Neutrophil (primary cell): ENCODE results near the gene KCNJ16.

ENCODE experiments used
- H3K27ac ChIP-seq: fragments of 200-600 bp; sonication (generic); 2 replicates; pipeline ENCODE4 v1.5.1; 2016; ENCODE audit warnings: mild to moderate bottlenecking, moderate library complexity
- H3K27me3 ChIP-seq: fragments of 200-600 bp; sonication (generic); 2 replicates; pipeline ENCODE4 v1.6.0; 2016; ENCODE audit warnings: mild to moderate bottlenecking
- H3K36me3 ChIP-seq: fragments of 200-600 bp; sonication (generic); 2 replicates; pipeline ENCODE4 v1.5.1; 2017
- H3K4me1 ChIP-seq, 2 experiments: fragments of 200-600 bp in 1 of 2; sonication (generic) in 1 of 2; 1 replicate in 1 of 2; 2 replicates in 1 of 2; pipeline versions ENCODE4 v1.5.1 to v1.6.1; 2013 to 2016; ENCODE audit warnings: low read depth in 1 of 2, low read length in 1 of 2, mild to moderate bottlenecking in 1 of 2, moderate library complexity in 1 of 2; ENCODE audit not compliant: control insufficient read depth in 1 of 2, insufficient read depth in 1 of 2
- H3K4me3 ChIP-seq, 2 experiments: fragments of 200-600 bp in 1 of 2; sonication (generic) in 1 of 2; 1 replicate in 1 of 2; 2 replicates in 1 of 2; pipeline ENCODE4 v1.5.1; 2013 to 2016; ENCODE audit warnings: low read depth in 1 of 2, low read length in 1 of 2, mild to moderate bottlenecking in 1 of 2, moderate library complexity in 1 of 2
- H3K9me3 ChIP-seq: fragments of 200-600 bp; sonication (generic); 2 replicates; pipeline ENCODE4 v1.5.1; 2016
- CTCF ChIP-seq: fragments of 200-600 bp; sonication (generic); IDR thresholded peaks from 2 replicates; pipeline ENCODE4 v1.5.1; 2016; ENCODE audit warnings: antibody characterized with exemption

Gene KCNJ16

GRCh38 chr17:70047619-70048419 lies 27.2 kb upstream of the KCNJ16 start:
- H3K27me3 ChIP-seq: no peaks in the 10 kb centered on the region
- no peak for TF ChIP-seq CTCF
- no peak overlapping the region for H3K27ac ChIP-seq
- H3K9me3 ChIP-seq: no peaks in the 10 kb centered on the region
- H3K4me3 ChIP-seq: no peak overlapping the region
- no peaks in the 10 kb centered on the region for H3K36me3 ChIP-seq
- H3K4me1 ChIP-seq: no peaks in the 10 kb centered on the region

- Histone ChIP-seq H3K9me3 (no peaks in the 10 kb centered on the region), H3K36me3 (no peaks in the 10 kb centered on the region), H3K27me3 (no peaks in the 10 kb centered on the region), H3K27ac (no peak overlapping the region), H3K4me1 (no peaks in the 10 kb centered on the region), H3K4me3 (no peak overlapping the region)
- TF ChIP-seq CTCF: no peak
These were observed 25.0 kb upstream of the KCNJ16 start for GRCh38 chr17:70049801-70050591.

GRCh38 chr17:70050931-70051330 lies 24.1 kb upstream of the KCNJ16 start:
- Histone ChIP-seq H3K36me3 (no peaks in the 10 kb centered on the region), H3K4me3 (no peak overlapping the region), H3K4me1 (no peaks in the 10 kb centered on the region), H3K27ac (no peak overlapping the region), H3K9me3 (no peaks in the 10 kb centered on the region), H3K27me3 (no peaks in the 10 kb centered on the region)
- TF ChIP-seq CTCF: no peak

GRCh38 chr17:70053241-70054234 lies 21.5 kb upstream of the KCNJ16 start:
- no peaks in the 10 kb centered on the region for H3K36me3 ChIP-seq
- no peak overlapping the region for H3K27ac ChIP-seq
- no peaks in the 10 kb centered on the region for H3K4me1 ChIP-seq
- no peaks in the 10 kb centered on the region for H3K27me3 ChIP-seq
- no peak overlapping the region for H3K4me3 ChIP-seq
- no peaks in the 10 kb centered on the region for H3K9me3 ChIP-seq
- no peak for TF ChIP-seq CTCF

- Histone ChIP-seq H3K27ac (no peak overlapping the region), H3K27me3 (no peaks in the 10 kb centered on the region), H3K4me1 (no peaks in the 10 kb centered on the region), H3K9me3 (no peaks in the 10 kb centered on the region), H3K36me3 (no peaks in the 10 kb centered on the region), H3K4me3 (no peak overlapping the region)
- TF ChIP-seq CTCF: no peak
These were observed 20.0 kb upstream of the KCNJ16 start for GRCh38 chr17:70055000-70055399.
